Astrocyte of the spinal cord (primary cell): ENCODE data around the gene HNRNPCL2.
"Not testable (repeated sequence)": the region's sequence is repeated elsewhere in the genome, so short reads cannot be mapped to it uniquely, and the experiment has no call there.

Experiments used
- DNase-seq: peaks from one replicate; pipeline ENCODE4 v3.0.0; 2011; ENCODE audit warnings: low read depth, low spot score
- H3K4me3 ChIP-seq: 2 replicates; pipeline ENCODE4 v1.5.1; 2011; ENCODE audit warnings: low read depth, mild to moderate bottlenecking, low read length, moderate library complexity
- in situ Hi-C: cut with HindIII; loops from 2 replicates; pipeline ENCODE4 v1.10.0; 2017; ENCODE audit warnings: low sequenced_read_pairs

The HNRNPCL2 gene

GRCh38 chr1:13116754-13117153 lies at the start of gene HNRNPCL2:
Gene HNRNPCL2 (minus strand): TSS chr1:13116854. CDS start chr1:13116400, 454 bp downstream.
- in situ Hi-C loops, H3K4me3 ChIP-seq, DNase-seq: not testable (repeated sequence)

GRCh38 chr1:13165531-13165930 lies 48.9 kb upstream of the HNRNPCL2 start, which contains the start of gene HNRNPCL4:
Gene HNRNPCL4 (minus strand): TSS chr1:13165631. CDS start chr1:13165467, 164 bp downstream.
- in situ Hi-C loops: not testable (repeated sequence)

GRCh38 chr1:13155909-13156308 lies 39.3 kb upstream of the HNRNPCL2 start, which contains the start of gene PRAMEF26:
Gene PRAMEF26 (minus strand): TSS chr1:13156009. CDS start chr1:13153095, 2,914 bp downstream.
- in situ Hi-C loops, H3K4me3 ChIP-seq, DNase-seq: not testable (repeated sequence)

More at GRCh38 chr1:13165531-13165930, 48.9 kb upstream of the HNRNPCL2 start, which contains the start of gene HNRNPCL4:
- DNase-seq, H3K4me3 ChIP-seq: not testable (repeated sequence)

GRCh38 chr1:13070474-13070873 lies 46.2 kb downstream of the HNRNPCL2 start, which contains the start of gene PRAMEF25:
Gene PRAMEF25 (plus strand): TSS chr1:13070774. CDS start chr1:13073694, 2,920 bp downstream.
- DNase-seq, in situ Hi-C loops, H3K4me3 ChIP-seq: not testable (repeated sequence)
